HG02885 (cell line): ENCODE results near the gene GUCY2C.

Experiments
- ATAC-seq: cut with Tn5 transposase; IDR thresholded peaks from one replicate; pipeline ENCODE4 v1.9.1; 2021; ENCODE audit warnings: mild to moderate bottlenecking; ENCODE audit not compliant: unreplicated experiment, poor library complexity

GUCY2C gene

GRCh38 chr12:14629832-14630710, 66.3 kb downstream of the GUCY2C start:
- peak; percentile 99 for ATAC-seq

- no peak for ATAC-seq
These were observed 67.6 kb downstream of the GUCY2C start for GRCh38 chr12:14628771-14629170.

- peak; percentile 88 for ATAC-seq
These were observed 74.6 kb downstream of the GUCY2C start for GRCh38 chr12:14621826-14622225.

GRCh38 chr12:14619741-14620501, 76.5 kb downstream of the GUCY2C start:
- ATAC-seq: no peak

- no peak for ATAC-seq
These were observed 77.4 kb downstream of the GUCY2C start for GRCh38 chr12:14618983-14619382.

- peak; percentile 58 for ATAC-seq
These were observed 81.7 kb downstream of the GUCY2C start for GRCh38 chr12:14614704-14615121.

- peak; percentile 98 for ATAC-seq
These were observed 82.7 kb downstream of the GUCY2C start for GRCh38 chr12:14613718-14614117.

GRCh38 chr12:14612898-14613445, 83.4 kb downstream of the GUCY2C start:
- no peak for ATAC-seq

GRCh38 chr12:14612250-14612649, 84.1 kb downstream of the GUCY2C start:
- no peak for ATAC-seq

- ATAC-seq: no peak
These were observed 84.7 kb downstream of the GUCY2C start for GRCh38 chr12:14611640-14612203.

GRCh38 chr12:14607568-14607967, 88.8 kb downstream of the GUCY2C start:
- no peak for ATAC-seq

- no peak for ATAC-seq
These were observed 90.9 kb downstream of the GUCY2C start for GRCh38 chr12:14605401-14605989.

GRCh38 chr12:14601692-14602478, 94.5 kb downstream of the GUCY2C start:
- ATAC-seq: no peak

- ATAC-seq: no peak
These were observed 98.9 kb downstream of the GUCY2C start for GRCh38 chr12:14597480-14597879.

GRCh38 chr12:14591719-14592118, 104.7 kb downstream of the GUCY2C start:
- no peak for ATAC-seq

GRCh38 chr12:14589169-14590004, 107.0 kb downstream of the GUCY2C start:
- ATAC-seq: no peak

- no peak for ATAC-seq
These were observed 107.8 kb downstream of the GUCY2C start for GRCh38 chr12:14588571-14588970.

- no peak for ATAC-seq
These were observed 117.8 kb downstream of the GUCY2C start for GRCh38 chr12:14578646-14579045.

- peak; percentile 80 for ATAC-seq
These were observed 119.1 kb downstream of the GUCY2C start for GRCh38 chr12:14577344-14577743.
